K562 (cell line): ENCODE measurements around the gene IQCE. TPM values are rescaled to one million over a fixed set of nuclear protein-coding genes. Genes with fewer than 3 reads are reported as not detected.
A peak's percentile ranks its signal among the peaks of the same experiment; 100 is the strongest.

Experiments used
- ATAC-seq: fragments of 200-7000 bp; cut with Tn5 transposase; 3 replicates; pipeline ENCODE4 v1.9.1; 2020; ENCODE audit warnings: moderate library complexity
- BruUV-seq: library from RNA; stranded (reverse); fragments of 400-500 nt; replicated peaks from 2 replicates; lab custom pipeline; 2021; lab: Mats Ljungman, UMichigan
- CTCF ChIA-PET: fragments of 300-600 bp; formaldehyde crosslinking; extraction: SDS; loops from one replicate; lab custom pipeline; 2021; ENCODE audit warnings: low intra/inter-chr PET ratio; lab: Yijun Ruan, JAX
- POLR2A ChIA-PET: fragments of 300-600, 350-650 bp; sonication (Branson Sonifier 250); formaldehyde crosslinking; extraction: SDS; loops from one replicate; lab custom pipeline; 2021; ENCODE audit warnings: antibody characterized with exemption, inconsistent platforms; lab: Yijun Ruan, JAX
- DNase-seq, 4 experiments: peaks; one replicate each; pipeline versions ENCODE4 v3.0.0 to v3.0.0-alpha.2; 2011 to 2018; ENCODE audit warnings: low spot score in 3 of 4, mixed read lengths in 3 of 4; ENCODE audit errors: extremely low read depth in 1 of 4
- FAIRE-seq: peaks from 2 replicates; lab custom pipeline; 2011; peaks lifted over from hg19 to GRCh38; lab: Jason Lieb, UNC
- H2AFZ ChIP-seq: 2 replicates; pipeline ENCODE4 v1.6.0; 2011; ENCODE audit warnings: low read depth, low read length, control low read depth, inconsistent platforms
- H3K27ac ChIP-seq: fragments of 200-600 bp; 3 replicates; pipeline ENCODE4 v1.8.0; 2011; ENCODE audit warnings: low read depth, mild to moderate bottlenecking, control low read depth, inconsistent platforms, low read length, moderate library complexity, mixed read lengths; ENCODE audit errors: extremely low read depth
- H3K27me3 ChIP-seq, 2 experiments: fragments of 300-600 bp in 1 of 2; 2 replicates in 1 of 2; 3 replicates in 1 of 2; pipeline versions ENCODE4 v1.6.0 to v1.8.0; 2011; ENCODE audit warnings: inconsistent platforms in 2 of 2, low read length in 2 of 2, mild to moderate bottlenecking in 1 of 2, mixed read lengths in 1 of 2, moderate library complexity in 1 of 2; ENCODE audit not compliant: control insufficient read depth in 2 of 2, insufficient read depth in 2 of 2
- H3K36me3 ChIP-seq: fragments of 300-600 bp; 3 replicates; pipeline ENCODE4 v1.8.0; 2011; ENCODE audit warnings: mild to moderate bottlenecking, low read length, inconsistent platforms; ENCODE audit not compliant: control insufficient read depth, insufficient read depth
- H3K4me1 ChIP-seq, 2 experiments: fragments of 200-600 bp in 1 of 2; replicated peaks in 1 of 2; 2 replicates in 1 of 2; 3 replicates in 1 of 2; pipeline versions ENCODE4 v1.5.1 to v1.8.0; 2011; ENCODE audit warnings: inconsistent platforms in 2 of 2, low read length in 2 of 2, mild to moderate bottlenecking in 1 of 2, mixed read lengths in 1 of 2, moderate library complexity in 1 of 2; ENCODE audit not compliant: control insufficient read depth in 2 of 2, insufficient read depth in 2 of 2
- H3K4me2 ChIP-seq: 2 replicates; pipeline ENCODE4 v1.6.1; 2011; ENCODE audit warnings: low read length, control low read depth, inconsistent platforms, mixed read lengths; ENCODE audit not compliant: insufficient read depth
- H3K4me3 ChIP-seq: fragments of 200-600 bp; sonication (generic), shearing (Covaris generic); 2 replicates; pipeline ENCODE4 v1.5.1; 2016; ENCODE audit warnings: control low read depth, inconsistent platforms
- H3K79me2 ChIP-seq: fragments of 200-600 bp; 3 replicates; pipeline ENCODE4 v1.8.0; 2011; ENCODE audit warnings: low read length, inconsistent platforms; ENCODE audit not compliant: control insufficient read depth, insufficient read depth
- H3K9ac ChIP-seq, 2 experiments: 2 replicates each; pipeline versions ENCODE4 v1.6.0 to v1.6.1; 2011; ENCODE audit warnings: low read depth in 2 of 2, low read length in 2 of 2, control low read depth in 1 of 2, inconsistent platforms in 1 of 2, mild to moderate bottlenecking in 1 of 2, mixed read lengths in 1 of 2; ENCODE audit not compliant: insufficient read depth in 1 of 2
- H3K9me1 ChIP-seq: one replicate; pipeline ENCODE4 v1.6.0; 2011; ENCODE audit warnings: inconsistent platforms, mild to moderate bottlenecking, low read length, moderate library complexity; ENCODE audit not compliant: control insufficient read depth, insufficient read depth
- H3K9me3 ChIP-seq: replicated peaks from 2 replicates; pipeline ENCODE4 v1.5.1; 2011; ENCODE audit warnings: low read depth, low read length, inconsistent platforms; ENCODE audit not compliant: control insufficient read depth, insufficient read depth
- H4K20me1 ChIP-seq: replicated peaks from 2 replicates; pipeline ENCODE4 v1.6.1; 2011; ENCODE audit warnings: low read length, inconsistent platforms, mixed read lengths; ENCODE audit not compliant: control insufficient read depth, insufficient read depth
- MED1 ChIP-seq: sonication (generic); formaldehyde crosslinking; IDR thresholded peaks from 2 replicates; pipeline ENCODE4 v1.8.1; 2023; ENCODE audit warnings: missing genetic modification reagents, borderline replicate concordance
- PHTF2 ChIP-seq: fragments of 250-450 bp; sonication (Bioruptor Pico); IDR thresholded peaks from 2 replicates; pipeline ENCODE4 v1.5.0; 2021; ENCODE audit warnings: mild to moderate bottlenecking
- RBM22 ChIP-seq: fragments of 200-400 bp; formaldehyde crosslinking; IDR thresholded peaks from 2 replicates; pipeline ENCODE4 v1.6.1; 2018; ENCODE audit warnings: low read length, low read depth; ENCODE audit not compliant: poor library complexity, severe bottlenecking
- RFX5 ChIP-seq: IDR thresholded peaks from 2 replicates; pipeline ENCODE4 v1.6.1; 2011; ENCODE audit warnings: low read depth, mild to moderate bottlenecking, improper control_type of control experiment, low read length
- ZNF696 ChIP-seq: fragments of 250-450 bp; sonication (Bioruptor Pico); conservative IDR thresholded peaks from 2 replicates; pipeline ENCODE4 v1.4.0; 2020; ENCODE audit warnings: mild to moderate bottlenecking, moderate library complexity
- WGBS: fragments of 100-300 bp; shearing (Covaris generic); methylation state at CpG from one replicate; pipeline ENCODE4 v1.1.6; 2016; ENCODE audit warnings: low coverage, mixed read lengths; ENCODE audit not compliant: insufficient coverage; ENCODE audit errors: missing lambda C conversion rate; 5-methylcytosine and 5-hydroxymethylcytosine counted together
- in situ Hi-C: fragments of 300-500 bp; cut with MboI; formaldehyde crosslinking; loops from 4 replicates; pipeline ENCODE4 v1.15.0; 2018; ENCODE audit warnings: inconsistent platforms, mixed read lengths
- intact Hi-C: fragments of 100-400 bp; cut with micrococcal nuclease; formaldehyde crosslinking; loops from 2 replicates; pipeline ENCODE4 v1.14.2; 2022
- polyA plus RNA-seq, 8 experiments: library from polyadenylated mRNA; depleted of rRNA in 4 of 8; stranded (reverse) in 5 of 8; unstranded in 3 of 8; fragments of >200 nt; fragmentation: Nextera tagmentation in 2 of 8; fragmentation: Illumina TruSeq in 1 of 8; extraction: Ambion mirVana in 2 of 8; extraction: Trizol in 1 of 8; gene quantifications; 2 replicates each; pipeline versions ENCODE4 v1.2.1 to v1.2.3, GENCODE V29; 2011 to 2014; ENCODE audit warnings: inconsistent platforms in 1 of 8, missing spikeins in 1 of 8
- total RNA-seq, 7 experiments: library from RNA; depleted of rRNA in 6 of 7; stranded (reverse); fragments of >200 nt in 6 of 7; fragmentation: Illumina TruSeq in 2 of 7; extraction: Trizol in 2 of 7; gene quantifications; 2 replicates each; pipeline versions ENCODE4 v1.2.1 to v1.2.3, GENCODE V29; 2011 to 2021; ENCODE audit warnings: low replicate concordance in 1 of 7
- TF ChIP-seq, protein P1 (sequence below): fragments of 450-650 bp; IDR thresholded peaks from 2 replicates; pipeline ENCODE4 v1.6.1; 2016; ENCODE audit warnings: antibody characterized with exemption
- TF ChIP-seq, protein P2 (sequence below): fragments of 450-650 bp; IDR thresholded peaks from 2 replicates; pipeline ENCODE4 v1.7.1; 2018; ENCODE audit warnings: mild to moderate bottlenecking, low read depth; ENCODE audit not compliant: partially characterized antibody
- TF ChIP-seq, protein P3 (sequence below): fragments of 450-650 bp; formaldehyde crosslinking; IDR thresholded peaks from 2 replicates; pipeline ENCODE4 v1.4.0; 2020; ENCODE audit warnings: mild to moderate bottlenecking

The IQCE gene
- total and polyA plus RNA-seq, 9 of the 15 experiments (the other 6 are each of a cell fraction or from before 2014, with no cell fraction given): 0.18 to 8.5 (median 4.2) TPM

DNA sequence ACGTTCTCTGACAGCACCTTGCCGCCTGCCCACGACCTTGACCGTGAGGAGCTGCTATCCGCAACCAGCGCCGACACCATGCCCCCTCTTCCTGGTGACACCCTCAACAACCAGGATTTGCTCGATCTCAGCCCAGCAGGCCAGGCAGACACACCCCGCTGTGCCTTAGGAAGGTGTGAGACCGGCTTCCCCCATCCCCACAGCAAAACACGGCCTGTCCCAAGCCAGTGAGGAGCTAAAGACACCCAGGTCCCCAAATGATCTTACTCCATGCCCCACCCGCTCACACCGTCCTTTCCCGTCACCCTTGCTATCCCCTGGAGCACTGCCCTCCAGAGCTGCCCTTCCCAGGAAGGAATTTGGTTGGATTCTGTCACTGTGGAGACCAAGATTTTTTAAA lies 51.7 kb downstream of the IQCE start:
- ChIA-PET CTCF (no interaction called here), POLR2A (no interaction called here)
- Histone ChIP-seq H3K27ac (no peak overlapping the region), H3K9me1 (no peaks in the 10 kb centered on the region), H3K79me2 (no peaks in the 10 kb centered on the region), H3K9me3 (no peaks in the 10 kb centered on the region), H3K9ac (0 out of 4 replicates have a peak overlapping the region, but pooled peaks of 1 of the 2 experiments have one; percentile 26), H3K4me3 (no peak overlapping the region), H3K4me2 (no peak overlapping the region), H3K4me1 (peaks cover 10 to 43% of the 10 kb centered on the region in 2 experiments; a peak in 4 of 5 replicates), H4K20me1 (0 out of 2 replicates have a peak, but pooled peaks cover 6% of the 10 kb centered on the region), H3K36me3 (no peaks in the 10 kb centered on the region), H2AFZ (no peak overlapping the region), H3K27me3 (no peaks in the 10 kb centered on the region)
- 46% methylated on average over 12 of the region's 14 CpGs for WGBS
- no TSS peak for BruUV-seq
- TF ChIP-seq PHTF2 (CRISPR knock-in tag): no peak
- no peak for TF ChIP-seq RBM22
- no peak for TF ChIP-seq MED1
- TF ChIP-seq, protein P1, sequence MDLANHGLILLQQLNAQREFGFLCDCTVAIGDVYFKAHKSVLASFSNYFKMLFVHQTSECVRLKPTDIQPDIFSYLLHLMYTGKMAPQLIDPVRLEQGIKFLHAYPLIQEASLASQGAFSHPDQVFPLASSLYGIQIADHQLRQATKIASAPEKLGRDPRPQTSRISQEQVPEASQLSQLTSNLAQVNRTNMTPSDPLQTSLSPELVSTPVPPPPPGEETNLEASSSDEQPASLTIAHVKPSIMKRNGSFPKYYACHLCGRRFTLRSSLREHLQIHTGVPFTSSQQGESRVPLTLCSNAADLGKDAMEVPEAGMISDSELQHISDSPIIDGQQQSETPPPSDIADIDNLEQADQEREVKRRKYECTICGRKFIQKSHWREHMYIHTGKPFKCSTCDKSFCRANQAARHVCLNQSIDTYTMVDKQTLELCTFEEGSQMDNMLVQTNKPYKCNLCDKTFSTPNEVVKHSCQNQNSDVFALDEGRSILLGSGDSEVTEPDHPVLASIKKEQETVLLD: no peak
- TF ChIP-seq, protein P2, sequence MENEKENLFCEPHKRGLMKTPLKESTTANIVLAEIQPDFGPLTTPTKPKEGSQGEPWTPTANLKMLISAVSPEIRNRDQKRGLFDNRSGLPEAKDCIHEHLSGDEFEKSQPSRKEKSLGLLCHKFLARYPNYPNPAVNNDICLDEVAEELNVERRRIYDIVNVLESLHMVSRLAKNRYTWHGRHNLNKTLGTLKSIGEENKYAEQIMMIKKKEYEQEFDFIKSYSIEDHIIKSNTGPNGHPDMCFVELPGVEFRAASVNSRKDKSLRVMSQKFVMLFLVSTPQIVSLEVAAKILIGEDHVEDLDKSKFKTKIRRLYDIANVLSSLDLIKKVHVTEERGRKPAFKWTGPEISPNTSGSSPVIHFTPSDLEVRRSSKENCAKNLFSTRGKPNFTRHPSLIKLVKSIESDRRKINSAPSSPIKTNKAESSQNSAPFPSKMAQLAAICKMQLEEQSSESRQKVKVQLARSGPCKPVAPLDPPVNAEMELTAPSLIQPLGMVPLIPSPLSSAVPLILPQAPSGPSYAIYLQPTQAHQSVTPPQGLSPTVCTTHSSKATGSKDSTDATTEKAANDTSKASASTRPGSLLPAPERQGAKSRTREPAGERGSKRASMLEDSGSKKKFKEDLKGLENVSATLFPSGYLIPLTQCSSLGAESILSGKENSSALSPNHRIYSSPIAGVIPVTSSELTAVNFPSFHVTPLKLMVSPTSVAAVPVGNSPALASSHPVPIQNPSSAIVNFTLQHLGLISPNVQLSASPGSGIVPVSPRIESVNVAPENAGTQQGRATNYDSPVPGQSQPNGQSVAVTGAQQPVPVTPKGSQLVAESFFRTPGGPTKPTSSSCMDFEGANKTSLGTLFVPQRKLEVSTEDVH: no peak
- TF ChIP-seq RFX5: no peak
- TF ChIP-seq ZNF696: no peak
- TF ChIP-seq, protein P3, sequence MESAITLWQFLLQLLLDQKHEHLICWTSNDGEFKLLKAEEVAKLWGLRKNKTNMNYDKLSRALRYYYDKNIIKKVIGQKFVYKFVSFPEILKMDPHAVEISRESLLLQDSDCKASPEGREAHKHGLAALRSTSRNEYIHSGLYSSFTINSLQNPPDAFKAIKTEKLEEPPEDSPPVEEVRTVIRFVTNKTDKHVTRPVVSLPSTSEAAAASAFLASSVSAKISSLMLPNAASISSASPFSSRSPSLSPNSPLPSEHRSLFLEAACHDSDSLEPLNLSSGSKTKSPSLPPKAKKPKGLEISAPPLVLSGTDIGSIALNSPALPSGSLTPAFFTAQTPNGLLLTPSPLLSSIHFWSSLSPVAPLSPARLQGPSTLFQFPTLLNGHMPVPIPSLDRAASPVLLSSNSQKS (CRISPR knock-in tag): no peak
- in situ Hi-C loops: no loop called here
- intact Hi-C loops: no loop called here
- no peak for FAIRE-seq
- no peak for ATAC-seq
- no peak for DNase-seq
